HG03342 (cell line): ENCODE results near the gene ACTR6.

Source experiments
- ATAC-seq: cut with Tn5 transposase; IDR thresholded peaks from one replicate; pipeline ENCODE4 v1.9.1; 2021; ENCODE audit warnings: mild to moderate bottlenecking, moderate library complexity; ENCODE audit not compliant: unreplicated experiment

Gene ACTR6

DNA sequence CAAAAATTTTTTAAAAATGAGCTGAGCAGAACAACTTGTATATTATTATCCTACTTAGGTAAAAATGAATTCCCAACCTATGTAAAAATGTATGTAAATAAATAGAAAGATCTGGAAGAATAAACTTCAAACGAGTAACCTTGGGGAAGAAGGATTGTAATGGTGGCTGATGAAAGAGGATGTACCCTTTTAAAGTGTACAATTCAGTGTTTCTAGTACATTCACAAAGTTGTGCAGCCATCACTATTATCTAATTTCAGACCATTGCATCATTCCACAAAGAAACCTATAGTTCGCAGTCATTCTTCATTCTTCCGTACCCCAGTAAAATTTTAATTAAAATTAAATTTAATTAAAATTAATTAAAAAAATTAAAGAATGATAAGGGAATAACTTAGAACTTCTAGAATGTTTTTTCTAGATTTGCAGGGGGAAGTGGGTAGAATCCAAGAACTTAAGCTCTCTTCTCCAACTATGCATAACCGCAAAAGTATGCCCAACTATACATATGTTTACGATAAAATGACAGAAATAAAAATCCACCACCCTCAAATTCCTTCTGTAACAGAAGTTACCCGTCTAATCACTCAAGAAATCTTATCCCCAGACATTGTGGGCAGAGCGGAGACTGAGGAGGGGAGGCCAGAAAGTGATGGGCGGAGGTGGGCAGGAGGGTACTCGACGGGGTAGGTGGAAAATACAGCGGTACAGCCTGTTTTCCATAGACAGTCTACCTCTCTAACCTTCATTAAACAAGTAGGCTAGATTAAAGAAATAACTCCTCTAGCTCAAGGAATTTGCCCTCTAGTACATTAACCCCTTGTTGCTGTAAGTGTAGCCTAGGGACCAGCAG is 65.3 kb downstream of the ACTR6 start:
- no peak for ATAC-seq

- ATAC-seq: peak; percentile 78
Measured at GRCh38 chr12:100266585-100266834, 65.9 kb downstream of the ACTR6 start.

DNA sequence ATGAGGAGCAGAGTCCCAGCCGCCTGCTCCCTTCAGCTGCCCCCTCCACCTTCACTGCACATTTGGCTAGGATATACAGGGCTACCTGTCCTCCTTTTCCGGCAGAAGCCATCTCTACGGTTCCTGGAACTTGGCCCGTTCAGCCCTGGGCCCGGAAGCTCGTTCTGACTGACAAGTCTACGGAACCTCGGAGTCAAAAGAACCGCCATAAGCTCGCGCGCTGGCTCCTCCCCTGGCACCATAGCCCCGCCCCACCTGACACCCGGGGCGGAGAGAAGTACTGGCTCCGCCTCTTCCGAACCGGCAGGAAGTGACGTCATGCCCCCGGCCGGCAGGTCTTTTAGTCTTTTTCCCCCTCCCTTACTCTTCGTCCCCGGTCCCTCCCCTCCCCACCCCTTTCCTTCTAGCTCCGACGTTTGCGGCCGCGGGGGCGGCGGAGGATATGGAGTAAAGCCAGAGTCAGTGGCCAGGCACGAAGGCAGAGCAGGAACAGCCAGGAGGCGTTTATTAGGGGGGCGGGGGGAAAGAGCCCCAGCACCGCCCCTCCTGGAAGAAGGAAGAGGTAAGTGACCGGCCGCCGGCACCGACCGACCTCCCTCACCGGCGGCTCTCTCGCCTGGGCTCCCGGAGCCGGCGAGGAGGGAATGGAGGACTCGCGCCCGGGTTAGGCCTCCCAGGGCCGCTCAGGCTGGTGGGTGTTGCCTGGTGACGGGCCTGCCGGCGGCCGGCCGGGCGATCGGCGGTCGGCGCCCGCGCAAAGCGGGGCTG is 66.4 kb downstream of the ACTR6 start, which contains the start of the genes DEPDC4 and SCYL2:
Gene DEPDC4 (minus strand): TSS at position 245 of the 768 bp plus-strand sequence. CDS start 3 bp downstream, at position 242.
Gene SCYL2 (plus strand): TSS at position 343 of the 768 bp plus-strand sequence. CDS start 15,794 bp downstream, outside the sequence.
- ATAC-seq: peak; percentile 92

- ATAC-seq: peak; percentile 8
Measured at GRCh38 chr12:100267603-100268281, 67.1 kb downstream of the ACTR6 start.

DNA sequence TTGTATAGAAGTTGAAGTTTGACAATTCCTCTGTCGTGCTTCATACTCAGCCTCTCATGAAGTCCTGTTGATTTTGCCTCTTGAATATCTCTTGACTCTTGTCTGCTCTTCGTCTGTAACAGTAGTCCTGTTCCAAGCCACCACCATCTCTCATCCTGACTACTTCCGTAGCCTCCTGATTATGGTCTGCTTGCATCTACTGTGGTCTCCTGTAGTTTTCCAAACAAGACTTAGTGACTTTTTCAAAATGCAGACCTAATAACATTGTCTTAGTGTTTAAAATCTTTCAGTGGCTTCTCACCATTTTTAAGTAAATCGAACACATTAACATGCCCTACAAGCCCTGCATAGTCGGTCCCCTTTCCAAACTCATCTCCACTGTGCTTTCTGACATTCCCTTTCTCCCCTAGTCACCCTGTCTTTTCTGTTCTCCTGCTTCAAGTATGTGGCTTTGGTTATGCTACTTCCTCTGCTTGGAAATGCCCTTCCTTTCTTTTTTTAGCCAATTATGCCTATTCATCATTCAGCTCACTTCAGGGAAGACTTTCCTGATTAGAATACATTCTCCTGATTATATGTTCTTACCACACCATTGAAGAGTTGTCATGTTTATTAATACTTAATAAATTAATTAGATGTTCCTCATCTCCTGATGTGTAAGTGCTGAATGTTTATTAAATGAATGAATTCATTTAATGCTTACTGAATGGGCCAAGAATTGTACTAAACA is 68.4 kb downstream of the ACTR6 start:
- no peak for ATAC-seq

- no peak for ATAC-seq
Measured at GRCh38 chr12:100273782-100274181, 73.2 kb downstream of the ACTR6 start.
